ENCODE data around the gene NDE1.
"Not testable (repeated sequence)": the region's sequence is repeated elsewhere in the genome, so short reads cannot be mapped to it uniquely, and the experiment has no call there.

Gene NDE1

DNA sequence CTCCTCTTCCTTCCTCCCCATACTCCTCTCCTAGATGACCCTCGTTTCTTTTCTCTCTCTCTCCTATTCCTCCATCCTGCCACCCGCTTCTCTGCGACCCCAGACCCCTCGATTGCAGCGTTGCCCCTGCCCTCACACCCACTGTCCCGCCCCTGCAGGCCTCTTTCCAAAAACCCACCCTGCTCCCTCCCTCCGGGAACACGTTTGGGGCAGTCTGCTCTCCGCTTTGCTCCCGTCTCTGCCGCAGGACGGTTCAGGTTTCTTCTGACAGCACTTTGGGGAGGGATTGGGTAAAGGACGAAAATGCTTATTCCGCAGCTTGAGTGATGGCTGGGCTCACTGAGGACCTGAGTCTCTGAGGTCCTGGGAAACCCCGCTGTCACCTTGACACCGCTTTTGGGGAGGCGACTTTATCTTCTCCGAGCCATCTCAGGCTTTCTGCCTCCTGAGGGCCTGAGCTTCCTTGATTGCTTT lies 690 bp downstream of the NDE1 start:
- DNase-seq (ENCODE audit: low read depth): no peak

DNA sequence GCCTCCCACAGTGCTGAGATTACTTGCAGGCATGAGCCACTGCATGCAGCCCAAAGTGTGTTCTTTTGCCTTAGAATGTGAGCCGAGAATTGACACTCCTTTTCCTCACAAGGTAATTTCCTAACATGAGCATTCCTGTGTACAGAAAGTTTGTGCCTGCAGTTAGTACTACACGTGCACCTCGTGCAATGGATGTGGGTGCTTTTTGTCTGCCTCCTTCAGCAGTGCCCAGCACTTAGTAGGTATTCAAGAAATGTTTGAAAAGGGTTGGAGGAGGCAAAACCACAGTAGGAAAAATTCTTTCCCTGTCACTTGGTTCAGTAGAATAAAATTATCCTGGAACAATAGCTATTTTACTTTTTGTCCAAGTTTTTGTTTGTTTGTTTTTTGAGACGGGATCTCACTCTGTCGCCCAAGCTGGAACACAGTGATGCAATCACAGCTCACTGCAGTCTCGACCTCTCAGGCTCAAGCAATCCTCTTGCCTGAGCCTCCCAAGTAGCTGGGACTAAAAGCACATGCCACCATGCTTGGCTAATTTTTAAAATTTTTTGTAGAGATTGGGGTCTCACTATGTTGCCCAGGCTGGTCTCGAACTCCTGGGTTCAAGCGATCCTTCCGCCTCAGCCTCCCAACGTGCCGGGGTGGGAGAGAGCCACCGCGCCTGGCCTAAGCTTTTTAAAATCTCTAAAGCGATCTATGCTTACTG lies 2.4 kb downstream of the NDE1 start:
- DNase-seq (ENCODE audit: low read depth): no peak

- peak; percentile 68 for DNase-seq (ENCODE audit: low read depth)
Observed at GRCh38 chr16:15653227-15653626, 3.2 kb downstream of the NDE1 start.

GRCh38 chr16:15654591-15654990 lies 4.5 kb downstream of the NDE1 start:
- no peak for DNase-seq (ENCODE audit: low read depth)

DNA sequence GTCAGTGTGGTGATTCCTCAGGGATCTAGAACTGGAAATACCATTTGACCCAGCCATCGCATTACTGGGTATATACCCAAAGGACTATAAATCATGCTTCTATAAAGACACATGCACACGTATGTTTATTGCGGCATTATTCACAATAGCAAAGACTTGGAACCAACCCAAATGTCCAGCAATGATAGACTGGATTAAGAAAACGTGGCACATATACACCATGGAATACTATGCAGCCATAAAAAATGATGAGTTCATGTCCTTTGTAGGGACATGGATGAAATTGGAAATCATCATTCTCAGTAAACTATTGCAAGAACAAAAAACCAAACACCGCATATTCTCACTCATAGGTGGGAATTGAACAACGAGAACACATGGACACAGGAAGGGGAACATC lies 5.5 kb downstream of the NDE1 start:
- DNase-seq (ENCODE audit: low read depth): not testable (repeated sequence)

DNA sequence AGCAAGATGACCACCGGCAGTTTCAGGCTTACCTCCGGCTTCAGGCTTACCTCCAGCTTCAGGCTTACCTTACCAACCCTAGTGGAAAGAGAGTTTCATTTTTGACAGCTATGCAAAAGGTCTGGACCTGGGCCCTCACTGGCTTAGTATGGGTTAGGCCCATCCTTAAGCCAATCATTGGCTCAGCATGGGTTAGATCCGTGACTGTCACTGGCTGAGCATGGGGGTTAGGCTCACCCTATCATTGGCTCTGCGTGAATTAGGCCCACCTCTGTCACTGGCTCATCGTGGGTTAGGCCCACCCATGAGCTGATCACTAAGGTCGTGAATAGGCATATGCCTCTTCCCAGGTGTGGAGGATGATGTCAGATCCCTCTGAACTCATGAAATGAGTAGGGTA lies 8.1 kb downstream of the NDE1 start:
- DNase-seq (ENCODE audit: low read depth): no peak

DNA sequence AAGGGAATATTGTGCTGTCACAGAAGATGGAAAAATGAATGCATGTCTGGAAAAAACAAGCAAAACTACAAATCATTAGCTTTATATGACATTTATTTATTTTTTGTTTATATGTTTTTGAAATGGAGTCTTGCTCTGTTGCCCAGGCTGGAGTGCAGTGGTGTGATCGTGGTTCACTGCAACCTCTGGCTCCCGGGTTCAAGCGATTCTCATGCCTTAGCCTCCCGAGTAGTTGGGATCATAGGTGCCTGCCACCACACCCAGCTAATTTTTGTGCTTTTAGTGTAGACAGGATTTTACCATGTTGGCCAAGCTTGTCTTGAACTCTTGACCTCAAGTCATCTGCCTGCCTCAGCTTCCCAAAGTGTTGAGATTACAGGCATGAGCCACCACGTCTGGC lies 8.5 kb downstream of the NDE1 start:
- DNase-seq (ENCODE audit: low read depth): no peak

GRCh38 chr16:15660203-15660601 lies 10.2 kb downstream of the NDE1 start:
- no peak for DNase-seq (ENCODE audit: low read depth)

GRCh38 chr16:15665107-15665506 lies 15.1 kb downstream of the NDE1 start:
- DNase-seq (ENCODE audit: low read depth): no peak

DNA sequence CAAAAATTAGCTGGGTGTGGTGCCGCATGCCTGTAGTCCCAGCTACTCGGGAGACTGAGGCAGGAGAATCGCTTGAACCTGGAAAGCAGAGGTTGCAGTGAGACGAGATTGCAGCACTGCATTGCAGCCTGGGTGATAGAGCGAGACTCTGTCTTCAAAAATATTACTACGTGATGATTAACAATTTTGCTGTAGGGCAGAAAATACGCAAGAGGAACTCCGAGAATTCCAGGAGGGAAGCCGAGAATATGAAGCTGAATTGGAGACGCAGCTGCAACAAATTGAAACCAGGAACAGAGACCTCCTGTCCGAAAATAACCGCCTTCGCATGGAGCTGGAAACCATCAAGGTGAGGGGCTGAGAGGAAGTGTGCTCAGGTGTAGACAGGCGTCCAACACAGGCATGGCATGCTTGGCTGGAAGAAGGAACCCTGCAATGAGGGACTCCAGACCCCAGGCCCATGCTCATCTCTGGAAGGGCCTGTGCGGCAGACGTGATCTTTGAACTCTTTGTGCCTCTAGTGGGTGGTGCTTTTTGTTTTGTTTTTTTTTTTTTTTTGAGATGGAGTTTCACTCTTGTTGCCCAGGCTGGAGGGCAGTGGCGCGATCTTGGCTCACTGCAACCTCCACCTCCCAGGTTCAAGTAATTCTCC lies 17.2 kb downstream of the NDE1 start:
- DNase-seq (ENCODE audit: low read depth): no peak

- DNase-seq (ENCODE audit: low read depth): no peak
Observed at GRCh38 chr16:15671530-15672117, 21.6 kb downstream of the NDE1 start.

GRCh38 chr16:15672127-15672513 lies 22.1 kb downstream of the NDE1 start:
- DNase-seq (ENCODE audit: low read depth): not testable (repeated sequence)

- peak; percentile 97 for DNase-seq (ENCODE audit: low read depth)
Observed at GRCh38 chr16:15672514-15673167, 22.6 kb downstream of the NDE1 start.

GRCh38 chr16:15674571-15674970 lies 24.5 kb downstream of the NDE1 start:
- no peak for DNase-seq (ENCODE audit: low read depth)

- DNase-seq (ENCODE audit: low read depth): no peak
Observed at GRCh38 chr16:15676506-15676905, 26.5 kb downstream of the NDE1 start.

DNA sequence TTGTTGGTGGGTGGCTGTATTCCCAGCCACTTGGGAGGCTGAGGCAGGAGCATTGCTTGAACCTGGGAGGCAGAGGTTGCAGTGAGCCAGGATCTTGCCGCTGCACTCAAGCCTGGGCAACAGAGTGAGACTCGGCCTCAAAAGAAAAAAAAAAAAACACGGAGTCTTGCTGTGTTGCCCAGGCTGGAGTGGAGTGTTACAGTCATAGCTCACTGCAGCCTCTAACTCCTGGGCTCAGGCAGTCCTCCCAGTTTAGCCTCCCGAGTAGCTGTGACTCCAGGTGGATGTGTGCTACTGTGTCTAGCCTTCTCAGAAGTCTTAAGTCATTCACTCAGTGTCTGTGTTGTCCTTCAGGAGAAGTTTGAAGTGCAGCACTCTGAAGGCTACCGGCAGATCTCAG lies 27.4 kb downstream of the NDE1 start:
- no peak for DNase-seq (ENCODE audit: low read depth)

GRCh38 chr16:15682105-15682570 lies 32.1 kb downstream of the NDE1 start:
- peak; percentile 41 for DNase-seq (ENCODE audit: low read depth)

DNA sequence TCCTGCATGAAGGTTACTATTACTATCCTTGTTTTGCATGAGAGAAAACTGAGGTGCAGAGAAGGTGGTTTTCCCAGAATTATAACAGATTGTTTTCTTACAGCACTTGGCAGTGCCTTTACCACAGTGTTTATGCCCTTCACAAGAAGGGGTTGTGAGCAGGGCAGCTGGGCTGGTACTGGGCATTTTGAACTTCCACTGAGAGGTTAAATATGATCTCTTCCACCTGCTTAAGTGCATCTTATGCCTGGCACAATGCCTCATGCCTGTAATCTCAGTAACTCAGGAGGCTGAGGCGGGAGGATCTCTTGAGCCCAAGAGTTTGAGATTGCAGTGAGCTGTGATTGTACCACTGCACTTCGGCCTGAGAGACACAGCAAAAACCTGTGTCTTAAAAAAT lies 36.2 kb downstream of the NDE1 start:
- no peak for DNase-seq (ENCODE audit: low read depth)

- no peak for DNase-seq (ENCODE audit: low read depth)
Observed at GRCh38 chr16:15689290-15689689, 39.2 kb downstream of the NDE1 start.

- DNase-seq (ENCODE audit: low read depth): no peak
Observed at GRCh38 chr16:15690296-15690695, 40.3 kb downstream of the NDE1 start.

DNA sequence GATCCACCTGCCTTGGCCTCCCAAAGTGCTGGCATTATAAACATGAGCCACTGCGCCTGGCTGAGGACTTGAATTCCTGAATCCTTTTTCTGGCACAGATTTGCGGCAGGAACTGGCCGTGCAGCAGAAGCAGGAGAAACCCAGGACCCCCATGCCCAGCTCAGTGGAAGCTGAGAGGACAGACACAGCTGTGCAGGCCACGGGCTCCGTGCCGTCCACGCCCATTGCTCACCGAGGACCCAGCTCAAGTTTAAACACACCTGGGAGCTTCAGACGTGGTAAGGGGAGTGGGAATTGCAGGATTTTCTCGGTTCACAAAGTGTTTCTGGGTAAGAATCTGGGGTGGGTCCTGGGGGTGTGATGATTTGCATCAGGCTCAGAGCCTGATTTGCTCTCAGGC lies 41.0 kb downstream of the NDE1 start:
- DNase-seq (ENCODE audit: low read depth): no peak

DNA sequence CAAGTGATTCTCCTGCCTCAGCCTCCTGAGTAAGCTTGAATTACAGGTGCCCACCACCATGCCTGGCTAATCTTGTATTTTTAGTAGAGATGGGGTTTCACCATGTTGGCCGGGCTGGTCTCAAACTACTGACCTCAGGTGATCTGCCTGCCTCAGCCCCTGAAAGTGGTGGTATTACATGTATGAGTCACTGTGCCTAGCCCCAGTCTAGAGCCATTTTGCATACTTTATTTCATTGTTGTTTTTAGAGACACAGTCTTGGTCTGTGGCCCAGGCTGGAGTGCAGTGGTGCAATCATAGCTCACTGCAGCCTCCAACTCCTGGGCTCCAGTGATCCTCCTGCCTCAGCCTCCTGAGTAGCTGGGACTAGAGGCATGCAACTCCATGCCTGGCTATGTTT lies 42.5 kb downstream of the NDE1 start:
- not testable (repeated sequence) for DNase-seq (ENCODE audit: low read depth)

- DNase-seq (ENCODE audit: low read depth): no peak
Observed at GRCh38 chr16:15694499-15694898, 44.5 kb downstream of the NDE1 start.
